HepG2 (cell line): ENCODE data around the gene MEIOB. TPM values are rescaled to one million over a fixed set of nuclear protein-coding genes. Genes with fewer than 3 reads are reported as not detected.

Source experiments
- FOXO1 ChIP-seq: sonication (generic); formaldehyde crosslinking; IDR thresholded peaks from 2 replicates; pipeline ENCODE4 v1.4.0; 2020; ENCODE audit warnings: missing genetic modification reagents
- GPN1 ChIP-seq: sonication (generic); formaldehyde crosslinking; IDR thresholded peaks from 2 replicates; pipeline ENCODE4 v1.5.1; 2020; ENCODE audit warnings: missing genetic modification reagents, borderline replicate concordance
- GTF2F1 ChIP-seq: fragments of 150-350 bp; IDR thresholded peaks from 2 replicates; pipeline ENCODE4 v1.6.1; 2014; ENCODE audit warnings: low read length
- HDAC6 ChIP-seq: fragments of 200-600 bp; sonication (generic); IDR thresholded peaks from 2 replicates; pipeline ENCODE4 v1.7.0; 2017; ENCODE audit warnings: mild to moderate bottlenecking, antibody characterized with exemption, low read length, low read depth
- HIVEP1 ChIP-seq: sonication (generic); formaldehyde crosslinking; IDR thresholded peaks from 2 replicates; pipeline ENCODE4 v1.4.0; 2020; ENCODE audit warnings: mild to moderate bottlenecking, missing genetic modification reagents
- HOXA9 ChIP-seq: sonication (generic); formaldehyde crosslinking; IDR thresholded peaks from 2 replicates; pipeline ENCODE4 v1.8.1; 2022; ENCODE audit warnings: missing genetic modification reagents, mild to moderate bottlenecking, moderate library complexity, borderline replicate concordance
- MATR3 ChIP-seq: sonication (generic); formaldehyde crosslinking; IDR thresholded peaks from 2 replicates; pipeline ENCODE4 v1.4.0; 2020; ENCODE audit warnings: missing genetic modification reagents
- MBD4 ChIP-seq: IDR thresholded peaks from 2 replicates; pipeline ENCODE4 v1.6.1; 2012; ENCODE audit warnings: low read length, inconsistent platforms, borderline replicate concordance
- MED13 ChIP-seq: sonication (generic); formaldehyde crosslinking; IDR thresholded peaks from 2 replicates; pipeline ENCODE4 v1.5.0; 2020; ENCODE audit warnings: missing genetic modification reagents
- NAIF1 ChIP-seq: sonication (generic); formaldehyde crosslinking; IDR thresholded peaks from 2 replicates; pipeline ENCODE4 v1.5.0; 2020; ENCODE audit warnings: mild to moderate bottlenecking, missing genetic modification reagents, borderline replicate concordance
- NR2C2 ChIP-seq: sonication (generic); formaldehyde crosslinking; IDR thresholded peaks from 2 replicates; pipeline ENCODE4 v1.4.0; 2020; ENCODE audit warnings: missing genetic modification reagents, mild to moderate bottlenecking, moderate library complexity, borderline replicate concordance
- RFXANK ChIP-seq: IDR thresholded peaks from 2 replicates; pipeline ENCODE4 v1.6.1; 2016
- RNF2 ChIP-seq: fragments of 450-650 bp; conservative IDR thresholded peaks from 2 replicates; pipeline ENCODE4 v1.6.1; 2016; ENCODE audit warnings: low read depth
- RORA ChIP-seq: sonication (generic); formaldehyde crosslinking; IDR thresholded peaks from 2 replicates; pipeline ENCODE4 v1.5.0; 2020; ENCODE audit warnings: mild to moderate bottlenecking, missing genetic modification reagents, moderate library complexity
- SMARCE1 ChIP-seq: fragments of 450-650 bp; IDR thresholded peaks from 2 replicates; pipeline ENCODE4 v1.6.1; 2017; ENCODE audit warnings: borderline replicate concordance
- SP4 ChIP-seq: sonication (generic); formaldehyde crosslinking; IDR thresholded peaks from 2 replicates; pipeline ENCODE4 v1.8.1; 2023; ENCODE audit warnings: mild to moderate bottlenecking, missing genetic modification reagents
- YEATS4 ChIP-seq: sonication (generic); formaldehyde crosslinking; IDR thresholded peaks from 2 replicates; pipeline ENCODE4 v1.4.0; 2020; ENCODE audit warnings: missing genetic modification reagents, borderline replicate concordance
- ZBTB21 ChIP-seq: sonication (generic); formaldehyde crosslinking; IDR thresholded peaks from 2 replicates; pipeline ENCODE4 v1.4.0; 2020; ENCODE audit warnings: missing genetic modification reagents
- ZNF335 ChIP-seq: sonication (generic); formaldehyde crosslinking; IDR thresholded peaks from 2 replicates; pipeline ENCODE4 v1.4.0; 2020; ENCODE audit warnings: missing genetic modification reagents
- ZNF556 ChIP-seq: sonication (generic); formaldehyde crosslinking; IDR thresholded peaks from 2 replicates; pipeline ENCODE4 v1.4.0; 2020; ENCODE audit warnings: mild to moderate bottlenecking, missing genetic modification reagents, borderline replicate concordance
- ZNF724P ChIP-seq: sonication (generic); formaldehyde crosslinking; IDR thresholded peaks from 2 replicates; pipeline ENCODE4 v1.8.0; 2022; ENCODE audit warnings: missing genetic modification reagents, borderline replicate concordance
- polyA plus RNA-seq, 8 experiments: library from polyadenylated mRNA; depleted of rRNA in 3 of 8; stranded (reverse) in 7 of 8; unstranded in 1 of 8; fragments of >200 nt; fragmentation: Illumina TruSeq in 4 of 8; extraction: Trizol in 4 of 8; gene quantifications; 2 replicates each; pipeline versions ENCODE4 v1.2.1 to v1.2.3, GENCODE V29; 2011 to 2016; ENCODE audit warnings: low read depth in 4 of 8, missing spikeins in 1 of 8, mixed read lengths in 1 of 8; ENCODE audit not compliant: insufficient read depth in 1 of 8
- total RNA-seq, 5 experiments: library from RNA; depleted of rRNA; stranded (reverse); fragments of >200 nt; fragmentation: Illumina TruSeq; extraction: Trizol; gene quantifications; 2 replicates each; pipeline ENCODE4 v1.2.3, GENCODE V29; 2016; ENCODE audit warnings: low read depth in 1 of 5
- TF ChIP-seq, protein P1 (sequence below): fragments of 450-650 bp; IDR thresholded peaks from 2 replicates; pipeline ENCODE4 v1.6.1; 2017
- TF ChIP-seq, protein P2 (sequence below): sonication (generic); formaldehyde crosslinking; IDR thresholded peaks from 2 replicates; pipeline ENCODE4 v1.5.0; 2020; ENCODE audit warnings: mild to moderate bottlenecking, missing genetic modification reagents
- TF ChIP-seq, protein P3 (sequence below), 2 experiments: sonication (generic) in 1 of 2; formaldehyde crosslinking in 1 of 2; IDR thresholded peaks; 2 replicates each; pipeline versions ENCODE4 v1.6.1 to v1.9.0; 2014 to 2022; ENCODE audit warnings: antibody characterized with exemption in 1 of 2, borderline replicate concordance in 1 of 2, inconsistent platforms in 1 of 2, low read depth in 1 of 2, missing genetic modification reagents in 1 of 2

MEIOB gene
- total and polyA plus RNA-seq, 2 of the 13 experiments (the other 11 are each of a cell fraction or from before 2014, with no cell fraction given): 0.17 TPM; not detected in 1

DNA sequence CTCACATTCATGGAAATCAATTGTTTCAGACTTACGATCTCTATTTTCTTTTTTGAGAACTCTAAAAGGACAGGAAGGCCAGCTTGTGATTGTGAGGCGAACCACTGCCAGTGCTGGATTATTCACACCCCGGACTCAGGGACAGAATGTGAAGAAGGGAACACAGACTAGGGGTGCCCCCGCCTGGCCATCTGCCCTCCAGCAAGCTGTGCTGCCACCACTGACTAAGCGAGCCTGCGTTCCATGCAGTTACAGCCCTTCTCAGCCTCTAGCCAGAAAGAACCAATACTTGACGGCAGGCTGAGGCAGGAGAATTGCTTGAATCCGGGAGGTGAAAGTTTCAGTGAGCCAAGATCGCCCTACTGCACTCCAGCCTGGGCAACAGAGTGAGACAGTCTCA lies 48.1 kb downstream of the MEIOB start (continued):
- TF ChIP-seq ZNF556 (CRISPR knock-in tag): no peak
- no peak for TF ChIP-seq SP4
- no peak for TF ChIP-seq HOXA9 (CRISPR knock-in tag)
- no peak for TF ChIP-seq ZNF724P (CRISPR knock-in tag)
- TF ChIP-seq ZBTB21 (CRISPR knock-in tag): no peak
- no peak for TF ChIP-seq MATR3
- no peak for TF ChIP-seq FOXO1 (CRISPR knock-in tag)
- no peak for TF ChIP-seq MBD4
- no peak for TF ChIP-seq RNF2
- no peak for TF ChIP-seq NAIF1 (CRISPR knock-in tag)
- TF ChIP-seq MED13: no peak
- no peak for TF ChIP-seq GPN1
- TF ChIP-seq YEATS4 (CRISPR knock-in tag): 0 out of 2 replicates have a peak, but pooled peaks have one; percentile 18
- TF ChIP-seq SMARCE1: no peak
- 0 out of 2 replicates have a peak, but pooled peaks have one; percentile 38 for TF ChIP-seq ZNF335
- TF ChIP-seq, protein P1, sequence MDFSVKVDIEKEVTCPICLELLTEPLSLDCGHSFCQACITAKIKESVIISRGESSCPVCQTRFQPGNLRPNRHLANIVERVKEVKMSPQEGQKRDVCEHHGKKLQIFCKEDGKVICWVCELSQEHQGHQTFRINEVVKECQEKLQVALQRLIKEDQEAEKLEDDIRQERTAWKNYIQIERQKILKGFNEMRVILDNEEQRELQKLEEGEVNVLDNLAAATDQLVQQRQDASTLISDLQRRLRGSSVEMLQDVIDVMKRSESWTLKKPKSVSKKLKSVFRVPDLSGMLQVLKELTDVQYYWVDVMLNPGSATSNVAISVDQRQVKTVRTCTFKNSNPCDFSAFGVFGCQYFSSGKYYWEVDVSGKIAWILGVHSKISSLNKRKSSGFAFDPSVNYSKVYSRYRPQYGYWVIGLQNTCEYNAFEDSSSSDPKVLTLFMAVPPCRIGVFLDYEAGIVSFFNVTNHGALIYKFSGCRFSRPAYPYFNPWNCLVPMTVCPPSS: no peak
- no peak for TF ChIP-seq HIVEP1
- TF ChIP-seq, protein P2, sequence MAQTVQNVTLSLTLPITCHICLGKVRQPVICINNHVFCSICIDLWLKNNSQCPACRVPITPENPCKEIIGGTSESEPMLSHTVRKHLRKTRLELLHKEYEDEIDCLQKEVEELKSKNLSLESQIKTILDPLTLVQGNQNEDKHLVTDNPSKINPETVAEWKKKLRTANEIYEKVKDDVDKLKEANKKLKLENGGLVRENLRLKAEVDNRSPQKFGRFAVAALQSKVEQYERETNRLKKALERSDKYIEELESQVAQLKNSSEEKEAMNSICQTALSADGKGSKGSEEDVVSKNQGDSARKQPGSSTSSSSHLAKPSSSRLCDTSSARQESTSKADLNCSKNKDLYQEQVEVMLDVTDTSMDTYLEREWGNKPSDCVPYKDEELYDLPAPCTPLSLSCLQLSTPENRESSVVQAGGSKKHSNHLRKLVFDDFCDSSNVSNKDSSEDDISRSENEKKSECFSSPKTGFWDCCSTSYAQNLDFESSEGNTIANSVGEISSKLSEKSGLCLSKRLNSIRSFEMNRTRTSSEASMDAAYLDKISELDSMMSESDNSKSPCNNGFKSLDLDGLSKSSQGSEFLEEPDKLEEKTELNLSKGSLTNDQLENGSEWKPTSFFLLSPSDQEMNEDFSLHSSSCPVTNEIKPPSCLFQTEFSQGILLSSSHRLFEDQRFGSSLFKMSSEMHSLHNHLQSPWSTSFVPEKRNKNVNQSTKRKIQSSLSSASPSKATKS (CRISPR knock-in tag): no peak
- TF ChIP-seq RORA (CRISPR knock-in tag): no peak
- TF ChIP-seq, protein P3, sequence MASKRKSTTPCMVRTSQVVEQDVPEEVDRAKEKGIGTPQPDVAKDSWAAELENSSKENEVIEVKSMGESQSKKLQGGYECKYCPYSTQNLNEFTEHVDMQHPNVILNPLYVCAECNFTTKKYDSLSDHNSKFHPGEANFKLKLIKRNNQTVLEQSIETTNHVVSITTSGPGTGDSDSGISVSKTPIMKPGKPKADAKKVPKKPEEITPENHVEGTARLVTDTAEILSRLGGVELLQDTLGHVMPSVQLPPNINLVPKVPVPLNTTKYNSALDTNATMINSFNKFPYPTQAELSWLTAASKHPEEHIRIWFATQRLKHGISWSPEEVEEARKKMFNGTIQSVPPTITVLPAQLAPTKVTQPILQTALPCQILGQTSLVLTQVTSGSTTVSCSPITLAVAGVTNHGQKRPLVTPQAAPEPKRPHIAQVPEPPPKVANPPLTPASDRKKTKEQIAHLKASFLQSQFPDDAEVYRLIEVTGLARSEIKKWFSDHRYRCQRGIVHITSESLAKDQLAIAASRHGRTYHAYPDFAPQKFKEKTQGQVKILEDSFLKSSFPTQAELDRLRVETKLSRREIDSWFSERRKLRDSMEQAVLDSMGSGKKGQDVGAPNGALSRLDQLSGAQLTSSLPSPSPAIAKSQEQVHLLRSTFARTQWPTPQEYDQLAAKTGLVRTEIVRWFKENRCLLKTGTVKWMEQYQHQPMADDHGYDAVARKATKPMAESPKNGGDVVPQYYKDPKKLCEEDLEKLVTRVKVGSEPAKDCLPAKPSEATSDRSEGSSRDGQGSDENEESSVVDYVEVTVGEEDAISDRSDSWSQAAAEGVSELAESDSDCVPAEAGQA (IDR thresholded peaks at IDR 0.05; ENCODE audit: low read depth): no peak
- TF ChIP-seq, protein P3 (CRISPR knock-in tag; IDR thresholded peaks at IDR 0.05; ENCODE audit: borderline replicate concordance): no peak
- no peak for TF ChIP-seq RFXANK
- no peak for TF ChIP-seq GTF2F1
- TF ChIP-seq NR2C2 (CRISPR knock-in tag): no peak
- no peak for TF ChIP-seq HDAC6
